Cardiac muscle cell (in vitro differentiated cells and primary cell): ENCODE measurements around the gene SERPINF2. TPM values are rescaled to one million over a fixed set of nuclear protein-coding genes. Genes with fewer than 3 reads are reported as not detected.
A peak's percentile ranks its signal among the peaks of the same experiment; 100 is the strongest.
"Not testable (repeated sequence)": the region's sequence is repeated elsewhere in the genome, so short reads cannot be mapped to it uniquely, and the experiment has no call there.

Experiments used
- DNase-seq, 2 donors: peaks; one replicate each; pipeline versions ENCODE4 v3.0.0 to v3.0.0-alpha.2; 2010 to 2017; ENCODE audit warnings: low read depth in 1 of 2, low spot score in 1 of 2
- H3K27ac ChIP-seq: fragments of 200-600 bp; sonication (generic); 2 replicates; pipeline ENCODE4 v1.5.1; 2016
- H3K27me3 ChIP-seq: fragments of 200-600 bp; sonication (generic); 2 replicates; pipeline ENCODE4 v1.6.0; 2016; ENCODE audit warnings: control low read depth
- H3K36me3 ChIP-seq: fragments of 200-600 bp; sonication (generic); 2 replicates; pipeline ENCODE4 v1.5.1; 2016; ENCODE audit warnings: control low read depth
- H3K4me1 ChIP-seq: fragments of 200-600 bp; sonication (generic); 2 replicates; pipeline ENCODE4 v1.8.1; 2017; ENCODE audit warnings: low read depth, mild to moderate bottlenecking, mixed run types
- H3K4me3 ChIP-seq: fragments of 200-600 bp; sonication (generic); 2 replicates; pipeline ENCODE4 v1.5.1; 2016; ENCODE audit warnings: mild to moderate bottlenecking
- H3K9me3 ChIP-seq: fragments of 200-600 bp; sonication (generic); 2 replicates; pipeline ENCODE4 v1.5.1; 2017; ENCODE audit warnings: low read depth, mild to moderate bottlenecking, control low read depth
- CTCF ChIP-seq: IDR thresholded peaks from 2 replicates; pipeline ENCODE4 v1.5.1; 2012; ENCODE audit warnings: low read depth, mild to moderate bottlenecking, low read length
- polyA plus RNA-seq: library from polyadenylated mRNA; unstranded; fragments of >200 nt; fragmentation: Nextera tagmentation; extraction: Ambion mirVana; gene quantifications from 2 replicates; pipeline ENCODE4 v1.2.1, GENCODE V29; 2016
- total RNA-seq: library from RNA; depleted of rRNA; stranded (reverse); fragments of >200 nt; gene quantifications from 2 replicates; pipeline ENCODE4 v1.2.3, GENCODE V29; 2016

The SERPINF2 gene
- total and polyA plus RNA-seq, 2 experiments from 2014 or later, result 2.2 TPM; not detected in 1

- no peaks in the 10 kb centered on the region for H3K27me3 ChIP-seq
- H3K36me3 ChIP-seq, result no peaks in the 10 kb centered on the region
- H3K4me1 ChIP-seq, result peaks cover 20% of the 10 kb centered on the region
- no peak for TF ChIP-seq CTCF
- H3K4me3 ChIP-seq, result no peak overlapping the region
- no peak for DNase-seq
- no peaks in the 10 kb centered on the region for H3K9me3 ChIP-seq
- no peak overlapping the region for H3K27ac ChIP-seq
Observed at GRCh38 chr17:1765576-1765975, 22.9 kb downstream of the SERPINF2 start.

- no peak for DNase-seq
- H3K27ac ChIP-seq, result no peak overlapping the region
Observed at GRCh38 chr17:1766382-1767135, 23.9 kb downstream of the SERPINF2 start.

DNA sequence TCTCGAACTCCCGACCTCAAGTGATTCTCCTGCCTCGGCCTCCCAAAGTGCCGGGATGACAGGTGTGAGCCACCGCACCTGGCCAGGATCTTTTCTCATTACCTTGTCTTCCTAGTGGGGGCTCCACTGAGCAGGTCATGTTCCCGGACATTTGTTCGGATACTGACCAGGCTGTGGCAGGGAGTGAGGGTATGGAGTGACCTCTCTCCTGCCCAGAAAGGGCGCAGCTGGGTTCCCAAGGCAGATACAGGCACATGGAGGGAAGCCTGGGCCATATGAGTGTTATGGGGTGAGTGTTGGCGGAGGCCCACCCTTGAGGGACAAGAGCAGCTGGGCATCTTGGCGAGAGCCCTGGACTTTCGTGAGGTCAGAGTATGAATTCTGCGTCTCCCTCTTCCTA, 24.7 kb downstream of the SERPINF2 start:
- Histone ChIP-seq H3K4me1 (peaks cover 18% of the 10 kb centered on the region), H3K27ac (no peak overlapping the region), H3K9me3 (no peaks in the 10 kb centered on the region), H3K27me3 (no peaks in the 10 kb centered on the region), H3K4me3 (no peak overlapping the region), H3K36me3 (no peaks in the 10 kb centered on the region)
- DNase-seq, result no peak
- TF ChIP-seq CTCF, result no peak

More at GRCh38 chr17:1766382-1767135, 23.9 kb downstream of the SERPINF2 start:
- H3K4me3 ChIP-seq, result no peak overlapping the region
- no peak for TF ChIP-seq CTCF
- H3K9me3 ChIP-seq, result no peaks in the 10 kb centered on the region
- H3K27me3 ChIP-seq, result no peaks in the 10 kb centered on the region
- H3K4me1 ChIP-seq, result peaks cover 20% of the 10 kb centered on the region
- no peaks in the 10 kb centered on the region for H3K36me3 ChIP-seq

DNA sequence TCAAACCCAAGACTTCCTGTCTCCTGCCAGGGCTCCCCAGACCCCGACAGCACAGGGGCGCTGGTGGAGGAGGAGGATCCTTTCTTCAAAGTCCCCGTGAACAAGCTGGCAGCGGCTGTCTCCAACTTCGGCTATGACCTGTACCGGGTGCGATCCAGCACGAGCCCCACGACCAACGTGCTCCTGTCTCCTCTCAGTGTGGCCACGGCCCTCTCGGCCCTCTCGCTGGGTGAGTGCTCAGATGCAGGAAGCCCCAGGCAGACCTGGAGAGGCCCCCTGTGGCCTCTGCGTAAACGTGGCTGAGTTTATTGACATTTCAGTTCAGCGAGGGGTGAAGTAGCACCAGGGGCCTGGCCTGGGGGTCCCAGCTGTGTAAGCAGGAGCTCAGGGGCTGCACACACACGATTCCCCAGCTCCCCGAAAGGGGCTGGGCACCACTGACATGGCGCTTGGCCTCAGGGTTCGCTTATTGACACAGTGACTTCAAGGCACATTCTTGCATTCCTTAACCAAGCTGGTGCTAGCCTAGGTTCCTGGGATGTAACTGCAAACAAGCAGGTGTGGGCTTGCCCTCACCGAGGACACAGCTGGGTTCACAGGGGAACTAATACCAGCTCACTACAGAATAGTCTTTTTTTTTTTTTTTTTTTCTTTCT, 27.3 kb downstream of the SERPINF2 start:
- H3K9me3 ChIP-seq, result no peaks in the 10 kb centered on the region
- H3K4me1 ChIP-seq, result no peaks in the 10 kb centered on the region
- no peaks in the 10 kb centered on the region for H3K27me3 ChIP-seq
- no peak for TF ChIP-seq CTCF
- no peaks in the 10 kb centered on the region for H3K36me3 ChIP-seq
- peak overlapping the region; percentile 16 for H3K27ac ChIP-seq
- no peak for DNase-seq
- H3K4me3 ChIP-seq, result no peak overlapping the region

- not testable (repeated sequence) for H3K27me3 ChIP-seq, H3K4me1 ChIP-seq, H3K4me3 ChIP-seq, H3K9me3 ChIP-seq
- Histone ChIP-seq H3K27ac (peak overlapping the region; percentile 35), H3K36me3 (peaks cover 15% of the 10 kb centered on the region)
- DNase-seq, result peak in 1 of 2 donors; percentile 86
Observed at GRCh38 chr17:1773000-1773695, 30.5 kb downstream of the SERPINF2 start.
